Type B pancreatic cell (in vitro differentiated cells): ENCODE measurements around the gene MTERF4. TPM values are rescaled to one million over a fixed set of nuclear protein-coding genes. Genes with fewer than 3 reads are reported as not detected.
"Not testable (repeated sequence)": the region's sequence is repeated elsewhere in the genome, so short reads cannot be mapped to it uniquely, and the experiment has no call there.

Source experiments
- DNase-seq: peaks from one replicate; pipeline ENCODE4 v3.0.0; 2021; ENCODE audit warnings: mixed read lengths; ENCODE audit not compliant: unreplicated experiment; ENCODE audit errors: extremely low spot score
- H3K27ac Mint-ChIP-seq: 2 replicates; pipeline ENCODE4 v1.8.0; 2021; ENCODE audit warnings: mild to moderate bottlenecking, mixed read lengths
- H3K27me3 Mint-ChIP-seq: 2 replicates; pipeline ENCODE4 v1.8.0; 2021; ENCODE audit warnings: mixed read lengths
- H3K36me3 Mint-ChIP-seq: 2 replicates; pipeline ENCODE4 v1.8.0; 2021; ENCODE audit warnings: mixed read lengths
- H3K4me1 Mint-ChIP-seq: one replicate; pipeline ENCODE4 v1.8.0; 2021; ENCODE audit warnings: mixed read lengths; ENCODE audit not compliant: unreplicated experiment
- H3K4me3 Mint-ChIP-seq: 2 replicates; pipeline ENCODE4 v1.8.0; 2021; ENCODE audit warnings: mild to moderate bottlenecking, mixed read lengths
- H3K9me3 Mint-ChIP-seq: 2 replicates; pipeline ENCODE4 v1.8.0; 2021; ENCODE audit warnings: mixed read lengths
- CTCF ChIP-seq: fragments of 200-600 bp; sonication (generic); conservative IDR thresholded peaks from 2 replicates; pipeline ENCODE4 v1.5.0; 2021; ENCODE audit warnings: antibody characterized with exemption, mild to moderate bottlenecking
- total RNA-seq: library from RNA; stranded (reverse); gene quantifications from 2 replicates; pipeline ENCODE4 v1.2.1, GENCODE V29; 2021; ENCODE audit warnings: low replicate concordance

Gene MTERF4
- total RNA-seq, 1 donor from 2014 or later = 46.3 TPM

- Mint-ChIP-seq H3K9me3 (no peaks in the 10 kb centered on the region), H3K27ac (no peak overlapping the region), H3K36me3 (peaks cover 10% of the 10 kb centered on the region), H3K27me3 (no peaks in the 10 kb centered on the region), H3K4me3 (no peak overlapping the region), H3K4me1 (no peaks in the 10 kb centered on the region)
- TF ChIP-seq CTCF = no peak
- DNase-seq = no peak
Observed at GRCh38 chr2:241107031-241107783, 5.1 kb upstream of the MTERF4 start.

GRCh38 chr2:241105641-241106040 lies 3.6 kb upstream of the MTERF4 start:
- peaks cover 7% of the 10 kb centered on the region for H3K36me3 Mint-ChIP-seq

GRCh38 chr2:241104611-241105010 lies 2.5 kb upstream of the MTERF4 start:
- DNase-seq, H3K4me1 Mint-ChIP-seq, H3K9me3 Mint-ChIP-seq, H3K27me3 Mint-ChIP-seq, H3K36me3 Mint-ChIP-seq, H3K4me3 Mint-ChIP-seq, H3K27ac Mint-ChIP-seq: not testable (repeated sequence)

More at GRCh38 chr2:241105641-241106040, 3.6 kb upstream of the MTERF4 start:
- Mint-ChIP-seq H3K27ac (no peak overlapping the region), H3K4me1 (no peaks in the 10 kb centered on the region), H3K4me3 (no peak overlapping the region), H3K9me3 (no peaks in the 10 kb centered on the region), H3K27me3 (no peaks in the 10 kb centered on the region)
- TF ChIP-seq CTCF = no peak
- no peak for DNase-seq

GRCh38 chr2:241103176-241103595 lies 1.1 kb upstream of the MTERF4 start:
- no peaks in the 10 kb centered on the region for H3K9me3 Mint-ChIP-seq
- H3K27ac Mint-ChIP-seq = peak overlapping the region; percentile 97
- H3K4me1 Mint-ChIP-seq = no peaks in the 10 kb centered on the region
- no peak for DNase-seq
- H3K36me3 Mint-ChIP-seq = peaks cover 13% of the 10 kb centered on the region
- no peaks in the 10 kb centered on the region for H3K27me3 Mint-ChIP-seq
- no peak for TF ChIP-seq CTCF
- peak overlapping the region; percentile 99 for H3K4me3 Mint-ChIP-seq

- DNase-seq = no peak
- Mint-ChIP-seq H3K9me3 (no peaks in the 10 kb centered on the region), H3K4me3 (no peak overlapping the region), H3K27me3 (no peaks in the 10 kb centered on the region), H3K4me1 (no peaks in the 10 kb centered on the region), H3K27ac (no peak overlapping the region), H3K36me3 (peaks cover 22% of the 10 kb centered on the region)
- TF ChIP-seq CTCF = no peak
Observed at GRCh38 chr2:241099246-241099645, 2.8 kb downstream of the MTERF4 start.

GRCh38 chr2:241096979-241097378 lies 5.1 kb downstream of the MTERF4 start:
- H3K27ac Mint-ChIP-seq = no peak overlapping the region
- no peaks in the 10 kb centered on the region for H3K27me3 Mint-ChIP-seq
- H3K4me1 Mint-ChIP-seq = no peaks in the 10 kb centered on the region
- H3K9me3 Mint-ChIP-seq = no peaks in the 10 kb centered on the region
- no peak for DNase-seq
- no peak for TF ChIP-seq CTCF
- H3K36me3 Mint-ChIP-seq = peaks cover 22% of the 10 kb centered on the region
- H3K4me3 Mint-ChIP-seq = no peak overlapping the region
